ENCODE results near the gene PSPN. TPM values are rescaled to one million over a fixed set of nuclear protein-coding genes. Genes with fewer than 3 reads are reported as not detected.

PSPN gene
- total RNA-seq, 6 experiments from 2014 or later: 1.1 to 2.0 (median 1.5) TPM

DNA sequence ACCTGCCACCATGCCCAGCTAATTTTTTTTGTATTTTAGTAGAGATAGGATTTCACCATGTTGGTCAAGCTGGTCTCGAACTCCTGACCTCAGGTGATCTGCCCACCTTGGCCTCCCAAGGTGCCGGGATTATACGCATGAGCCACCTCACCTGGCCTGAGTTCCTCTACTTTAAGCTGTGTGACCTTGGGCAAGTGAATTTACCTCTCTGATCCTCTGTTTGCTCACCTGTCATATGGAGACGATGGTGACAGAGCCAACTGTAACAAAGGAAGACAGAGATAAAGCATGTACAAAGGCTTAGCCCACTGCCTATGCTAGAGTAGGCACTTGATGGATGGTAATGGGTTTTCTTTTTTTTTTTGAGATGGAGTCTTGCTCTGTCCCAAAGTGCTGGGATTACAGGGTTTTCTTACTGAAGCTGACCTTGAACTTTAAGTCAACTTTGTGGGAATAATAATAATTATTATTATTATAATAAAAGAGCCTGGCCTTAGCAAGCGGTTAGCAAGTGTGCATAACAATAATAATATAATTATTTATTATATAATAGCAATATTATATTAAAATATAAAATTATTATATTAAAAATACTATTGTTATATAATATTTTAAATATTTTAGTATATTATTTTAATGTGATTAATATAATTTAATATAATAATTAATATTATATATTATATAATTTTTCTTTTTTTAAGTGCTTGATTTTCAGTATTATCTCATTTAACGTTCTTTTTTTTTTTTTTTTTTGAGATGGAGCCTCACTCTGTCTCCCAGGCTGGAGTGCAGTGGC, 41.0 kb downstream of the PSPN start:
- Mint-ChIP-seq H3K4me1 (ENCODE audit: low read depth) (no peaks in the 10 kb centered on the region), H3K4me3 (no peak overlapping the region), H3K27ac (no peak overlapping the region), H3K9me3 (no peaks in the 10 kb centered on the region), H3K27me3 (ENCODE audit: insufficient read depth) (peaks cover 2% of the 10 kb centered on the region), H3K36me3 (ENCODE audit: low read depth) (no peaks in the 10 kb centered on the region)
- TF ChIP-seq, protein P1, sequence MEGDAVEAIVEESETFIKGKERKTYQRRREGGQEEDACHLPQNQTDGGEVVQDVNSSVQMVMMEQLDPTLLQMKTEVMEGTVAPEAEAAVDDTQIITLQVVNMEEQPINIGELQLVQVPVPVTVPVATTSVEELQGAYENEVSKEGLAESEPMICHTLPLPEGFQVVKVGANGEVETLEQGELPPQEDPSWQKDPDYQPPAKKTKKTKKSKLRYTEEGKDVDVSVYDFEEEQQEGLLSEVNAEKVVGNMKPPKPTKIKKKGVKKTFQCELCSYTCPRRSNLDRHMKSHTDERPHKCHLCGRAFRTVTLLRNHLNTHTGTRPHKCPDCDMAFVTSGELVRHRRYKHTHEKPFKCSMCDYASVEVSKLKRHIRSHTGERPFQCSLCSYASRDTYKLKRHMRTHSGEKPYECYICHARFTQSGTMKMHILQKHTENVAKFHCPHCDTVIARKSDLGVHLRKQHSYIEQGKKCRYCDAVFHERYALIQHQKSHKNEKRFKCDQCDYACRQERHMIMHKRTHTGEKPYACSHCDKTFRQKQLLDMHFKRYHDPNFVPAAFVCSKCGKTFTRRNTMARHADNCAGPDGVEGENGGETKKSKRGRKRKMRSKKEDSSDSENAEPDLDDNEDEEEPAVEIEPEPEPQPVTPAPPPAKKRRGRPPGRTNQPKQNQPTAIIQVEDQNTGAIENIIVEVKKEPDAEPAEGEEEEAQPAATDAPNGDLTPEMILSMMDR (IDR thresholded peaks at IDR 0.05): no peak
- no peak for DNase-seq

DNA sequence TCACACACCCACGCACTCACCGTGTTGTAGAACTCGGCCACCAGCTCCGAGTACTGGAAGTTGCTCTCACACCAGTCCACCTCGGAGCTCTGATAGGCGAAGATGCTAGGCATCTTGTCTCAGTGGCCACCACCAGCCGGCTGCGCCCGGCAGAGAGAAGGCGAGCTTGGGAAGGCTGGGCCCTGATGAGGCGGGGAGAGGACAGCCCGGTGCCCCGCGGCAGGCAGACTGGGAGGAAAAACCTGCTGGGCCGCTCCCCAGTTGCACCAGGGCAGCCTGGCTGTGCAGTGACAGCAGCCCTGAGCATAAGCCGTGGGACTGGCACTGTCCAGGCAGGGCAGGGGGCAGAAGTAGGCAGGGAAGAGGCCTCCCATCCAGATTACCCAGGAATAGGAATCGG, 42.3 kb downstream of the PSPN start, which contains the start of gene ACER1:
ACER1 (minus strand) TSS at position 174 of the 400 bp plus-strand sequence; CDS start at position 113, 61 bp downstream.
- Mint-ChIP-seq H3K9me3 (no peaks in the 10 kb centered on the region), H3K27me3 (ENCODE audit: insufficient read depth) (peaks cover 2% of the 10 kb centered on the region), H3K27ac (no peak within 1 kb of the TSS), H3K4me3 (no peak within 1 kb of the TSS), H3K4me1 (ENCODE audit: low read depth) (no peaks in the 10 kb centered on the region), H3K36me3 (ENCODE audit: low read depth) (no peaks in the 10 kb centered on the region)
- TF ChIP-seq, protein P1 (IDR thresholded peaks at IDR 0.05): no peak
- no peak for DNase-seq

DNA sequence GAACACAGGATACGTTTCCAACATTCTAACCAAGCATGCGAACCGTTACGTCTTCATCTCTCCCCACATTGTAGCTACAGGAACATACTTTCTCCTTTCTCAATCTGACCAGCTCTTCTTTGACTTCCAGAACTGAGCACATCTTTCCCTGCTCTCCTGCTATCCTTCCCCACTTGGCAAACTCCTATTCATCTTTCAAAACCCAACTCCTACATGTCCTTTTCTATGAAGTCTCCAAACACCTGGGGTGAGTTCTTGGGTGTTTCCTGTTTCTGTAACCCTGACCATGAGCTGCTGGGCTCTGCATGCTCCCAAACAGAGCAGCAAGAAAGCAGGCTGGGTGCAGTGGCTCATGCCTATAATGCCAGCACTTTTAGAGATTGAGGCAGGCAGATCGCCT, 48.9 kb downstream of the PSPN start:
- Mint-ChIP-seq H3K27me3 (ENCODE audit: insufficient read depth) (peaks cover 16% of the 10 kb centered on the region), H3K4me1 (ENCODE audit: low read depth) (no peaks in the 10 kb centered on the region), H3K4me3 (no peak overlapping the region), H3K27ac (no peak overlapping the region), H3K9me3 (peaks cover 4% of the 10 kb centered on the region; the same call in 1 of the 2 replicates), H3K36me3 (ENCODE audit: low read depth) (0 out of 2 replicates have a peak, but pooled peaks cover 4% of the 10 kb centered on the region)
- no peak for DNase-seq
- TF ChIP-seq, protein P1 (IDR thresholded peaks at IDR 0.05): no peak

DNA sequence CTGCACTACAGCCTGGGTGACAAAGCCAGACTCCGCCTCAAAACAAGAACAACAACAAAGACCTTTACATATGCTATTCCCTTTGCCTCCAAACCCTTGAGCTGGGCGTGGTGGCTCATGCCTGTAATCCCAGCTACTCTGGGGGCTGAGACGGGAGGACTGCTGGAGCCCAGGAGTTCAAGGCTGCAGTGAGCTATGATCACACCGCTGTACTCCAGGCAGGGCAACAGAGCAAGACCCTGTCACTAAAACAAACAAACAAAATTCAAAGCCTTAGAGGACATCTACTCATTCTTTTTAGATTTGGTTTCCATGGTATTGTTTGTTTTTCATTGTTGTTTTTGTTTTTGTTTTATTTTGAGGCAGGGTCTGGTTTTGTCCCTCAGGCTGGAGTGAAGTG, 50.1 kb downstream of the PSPN start:
- DNase-seq: no peak
- no peak overlapping the region for H3K27ac Mint-ChIP-seq
- peaks cover 4% of the 10 kb centered on the region; the same call in 1 of the 2 replicates for H3K9me3 Mint-ChIP-seq
- H3K4me3 Mint-ChIP-seq: no peak overlapping the region
- no peaks in the 10 kb centered on the region for H3K4me1 Mint-ChIP-seq (ENCODE audit: low read depth)
- TF ChIP-seq, protein P1 (IDR thresholded peaks at IDR 0.05): no peak
- H3K27me3 Mint-ChIP-seq (ENCODE audit: insufficient read depth): peaks cover 16% of the 10 kb centered on the region
- H3K36me3 Mint-ChIP-seq (ENCODE audit: low read depth): 0 out of 2 replicates have a peak, but pooled peaks cover 4% of the 10 kb centered on the region

Small RNA genes within 50 kb of the gene (microRNA-seq; reads per million reads assigned to microRNA genes)
- 266 reads per million, percentile 60 among the genes with 10 or more reads in this experiment for gene MIR3940
- not detected for gene MIR6790
- gene MIR6885: 6.2 reads per million

Other genes starting within 250 kb of the PSPN start
- gene ACSBG2, start 240.3 kb downstream of the PSPN start, total RNA-seq (2021; fragmentation: NEBNext Ultra II Directional; extraction: Animal tissue kit (Norgen Biotek cat#: 25700)): not detected
- gene MLLT1, start 96.0 kb downstream of the PSPN start, total RNA-seq (2021; fragmentation: NEBNext Ultra II Directional; extraction: Animal tissue kit (Norgen Biotek cat#: 25700)): 10 to 100 TPM; 54.6 to 69.4 (median 59.5) TPM
- not detected for gene ACER1, start 42.3 kb downstream of the PSPN start, total RNA-seq (2021; fragmentation: NEBNext Ultra II Directional; extraction: Animal tissue kit (Norgen Biotek cat#: 25700))
- 100 to 1,000 TPM; 106 to 114 (median 107) TPM for gene CLPP, start 14.4 kb downstream of the PSPN start, total RNA-seq (2021; fragmentation: NEBNext Ultra II Directional; extraction: Animal tissue kit (Norgen Biotek cat#: 25700))
- gene ALKBH7, start 3.1 kb downstream of the PSPN start, total RNA-seq (2021; fragmentation: NEBNext Ultra II Directional; extraction: Animal tissue kit (Norgen Biotek cat#: 25700)): 10 to 100 TPM; 40.8 to 60.7 (median 47.9) TPM
- gene GTF2F1, start 17.2 kb upstream of the PSPN start, total RNA-seq (2021; fragmentation: NEBNext Ultra II Directional; extraction: Animal tissue kit (Norgen Biotek cat#: 25700)): 10 to 100 TPM; 70.4 to 75.1 (median 71.4) TPM
- 100 to 1,000 TPM; 259 to 312 (median 301) TPM for gene KHSRP, start 48.9 kb upstream of the PSPN start, total RNA-seq (2021; fragmentation: NEBNext Ultra II Directional; extraction: Animal tissue kit (Norgen Biotek cat#: 25700))
- not detected for gene SLC25A41, start 57.8 kb upstream of the PSPN start, total RNA-seq (2021; fragmentation: NEBNext Ultra II Directional; extraction: Animal tissue kit (Norgen Biotek cat#: 25700))
- 10 to 100 TPM; 15.4 to 25.3 (median 16.8) TPM for gene SLC25A23, start 83.9 kb upstream of the PSPN start, total RNA-seq (2021; fragmentation: NEBNext Ultra II Directional; extraction: Animal tissue kit (Norgen Biotek cat#: 25700))
- gene CRB3, start 88.3 kb upstream of the PSPN start, total RNA-seq (2021; fragmentation: NEBNext Ultra II Directional; extraction: Animal tissue kit (Norgen Biotek cat#: 25700)): not detected
- gene DENND1C, start 105.9 kb upstream of the PSPN start, total RNA-seq (2021; fragmentation: NEBNext Ultra II Directional; extraction: Animal tissue kit (Norgen Biotek cat#: 25700)): not detected
- gene TUBB4A, start 126.4 kb upstream of the PSPN start, total RNA-seq (2021; fragmentation: NEBNext Ultra II Directional; extraction: Animal tissue kit (Norgen Biotek cat#: 25700)): not detected
- 1 to 10 TPM in 4 of 6 experiments, under 1 TPM in 2; 0.57 to 3.7 (median 3.2) TPM for gene TNFSF9, start 155.1 kb upstream of the PSPN start, total RNA-seq (2021; fragmentation: NEBNext Ultra II Directional; extraction: Animal tissue kit (Norgen Biotek cat#: 25700))
- gene CD70, start 215.2 kb upstream of the PSPN start, total RNA-seq (2021; fragmentation: NEBNext Ultra II Directional; extraction: Animal tissue kit (Norgen Biotek cat#: 25700)): not detected